GM12865 (cell line): ENCODE measurements around the gene PRRX1.

Experiments
- DNase-seq: peaks from one replicate; pipeline ENCODE4 v3.0.0; 2010; ENCODE audit warnings: low read depth
- H3K4me3 ChIP-seq: 2 replicates; pipeline ENCODE4 v1.5.1; 2011; ENCODE audit warnings: mild to moderate bottlenecking, low read depth, low read length, control low read depth
- TF ChIP-seq, protein P1 (sequence below): IDR thresholded peaks from 2 replicates; pipeline ENCODE4 v1.5.1; 2011; ENCODE audit warnings: low read length, control low read depth, low read depth, inconsistent platforms; ENCODE audit not compliant: insufficient read depth; ENCODE audit errors: missing control alignments

The PRRX1 gene

DNA sequence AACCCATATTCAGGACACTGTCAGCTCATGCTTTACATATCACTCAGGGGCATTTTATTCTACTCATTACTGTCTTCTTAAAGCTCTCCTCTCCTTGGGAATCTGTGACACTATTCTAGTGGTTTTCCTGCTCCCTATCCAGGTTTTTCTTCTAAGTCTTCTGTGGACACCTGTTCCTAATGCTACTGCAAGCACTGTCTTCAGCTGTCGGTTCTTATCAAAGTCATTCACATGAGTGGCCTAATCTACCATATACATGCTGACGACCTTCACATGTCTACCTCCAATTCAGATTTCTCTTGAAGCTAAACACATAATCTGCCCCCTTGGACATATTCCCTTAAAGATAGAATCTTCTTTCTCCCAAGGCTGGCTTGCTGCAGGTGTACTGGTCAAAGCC is 39.8 kb upstream of the PRRX1 start:
- TF ChIP-seq, protein P1, sequence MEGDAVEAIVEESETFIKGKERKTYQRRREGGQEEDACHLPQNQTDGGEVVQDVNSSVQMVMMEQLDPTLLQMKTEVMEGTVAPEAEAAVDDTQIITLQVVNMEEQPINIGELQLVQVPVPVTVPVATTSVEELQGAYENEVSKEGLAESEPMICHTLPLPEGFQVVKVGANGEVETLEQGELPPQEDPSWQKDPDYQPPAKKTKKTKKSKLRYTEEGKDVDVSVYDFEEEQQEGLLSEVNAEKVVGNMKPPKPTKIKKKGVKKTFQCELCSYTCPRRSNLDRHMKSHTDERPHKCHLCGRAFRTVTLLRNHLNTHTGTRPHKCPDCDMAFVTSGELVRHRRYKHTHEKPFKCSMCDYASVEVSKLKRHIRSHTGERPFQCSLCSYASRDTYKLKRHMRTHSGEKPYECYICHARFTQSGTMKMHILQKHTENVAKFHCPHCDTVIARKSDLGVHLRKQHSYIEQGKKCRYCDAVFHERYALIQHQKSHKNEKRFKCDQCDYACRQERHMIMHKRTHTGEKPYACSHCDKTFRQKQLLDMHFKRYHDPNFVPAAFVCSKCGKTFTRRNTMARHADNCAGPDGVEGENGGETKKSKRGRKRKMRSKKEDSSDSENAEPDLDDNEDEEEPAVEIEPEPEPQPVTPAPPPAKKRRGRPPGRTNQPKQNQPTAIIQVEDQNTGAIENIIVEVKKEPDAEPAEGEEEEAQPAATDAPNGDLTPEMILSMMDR = no peak
- H3K4me3 ChIP-seq = no peak overlapping the region
- DNase-seq = no peak

DNA sequence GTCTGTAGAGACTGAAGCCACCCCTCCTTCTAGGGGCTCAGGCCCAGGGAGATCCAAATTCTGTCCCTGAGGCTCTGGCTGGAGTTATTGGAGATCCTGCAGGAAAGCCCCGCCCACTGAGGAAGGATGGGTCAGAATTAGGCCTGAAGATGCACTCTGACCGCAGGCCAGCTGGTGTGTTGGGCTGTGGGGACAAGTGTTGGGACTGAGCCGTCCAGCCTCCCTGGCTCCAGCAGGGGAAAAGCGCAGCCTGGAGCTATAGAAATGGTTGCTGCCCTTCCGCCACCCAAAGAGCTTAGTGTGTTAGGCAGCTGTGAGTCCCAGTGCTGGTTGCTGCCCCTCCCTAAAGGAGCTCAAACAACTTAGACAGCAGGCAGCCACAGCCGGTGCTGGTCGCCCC is 33.0 kb upstream of the PRRX1 start:
- H3K4me3 ChIP-seq = no peak overlapping the region
- TF ChIP-seq, protein P1 = no peak
- no peak for DNase-seq

DNA sequence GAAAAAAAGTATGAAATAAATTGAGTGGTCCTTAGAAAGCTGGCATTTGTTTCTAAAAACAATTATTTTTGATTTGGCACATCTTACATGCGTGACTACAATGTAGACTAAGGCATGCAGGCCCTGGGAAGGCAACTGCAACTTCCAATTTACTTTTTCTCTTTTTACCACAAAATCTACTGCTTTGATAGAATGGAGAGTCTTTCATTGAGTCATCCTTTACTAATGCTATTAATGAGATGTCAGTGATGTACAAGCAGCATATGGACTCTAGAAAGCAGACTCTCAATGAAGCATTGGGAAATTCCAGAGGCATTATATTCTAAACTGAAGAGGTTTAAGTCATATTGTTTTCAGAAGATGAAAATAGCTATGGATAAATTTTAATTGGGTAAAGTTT is 29.6 kb upstream of the PRRX1 start:
- TF ChIP-seq, protein P1 = no peak
- no peak for DNase-seq
- no peak overlapping the region for H3K4me3 ChIP-seq

DNA sequence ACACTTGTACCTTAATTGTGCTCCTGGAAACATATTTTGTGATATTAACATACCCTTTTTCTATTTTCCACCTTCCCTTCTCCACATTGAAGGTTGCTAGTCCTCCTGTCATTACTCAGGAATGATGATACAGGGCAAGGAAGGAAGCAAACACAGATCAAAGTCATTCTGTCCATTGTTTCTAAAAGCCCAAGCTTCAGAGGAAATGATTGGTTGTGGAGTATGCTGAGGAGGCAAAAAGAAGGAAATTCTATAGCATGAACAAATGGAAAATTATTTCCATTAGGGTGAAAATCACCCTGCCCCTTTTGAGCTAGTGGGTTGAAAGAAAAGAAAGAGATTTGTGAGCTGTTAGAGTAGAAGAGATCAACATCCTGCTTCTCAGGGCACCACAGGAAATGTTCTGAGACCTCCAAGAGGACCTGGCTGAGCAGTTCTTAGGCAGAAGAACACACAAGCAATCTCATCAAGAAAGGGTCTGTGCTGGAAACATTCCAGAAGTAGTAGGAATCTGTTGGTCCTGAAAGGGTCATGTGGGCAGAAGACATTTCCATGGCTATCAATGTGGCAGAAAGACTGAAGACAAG is 29.0 kb upstream of the PRRX1 start:
- DNase-seq = no peak
- H3K4me3 ChIP-seq = no peak overlapping the region
- TF ChIP-seq, protein P1 = no peak

DNA sequence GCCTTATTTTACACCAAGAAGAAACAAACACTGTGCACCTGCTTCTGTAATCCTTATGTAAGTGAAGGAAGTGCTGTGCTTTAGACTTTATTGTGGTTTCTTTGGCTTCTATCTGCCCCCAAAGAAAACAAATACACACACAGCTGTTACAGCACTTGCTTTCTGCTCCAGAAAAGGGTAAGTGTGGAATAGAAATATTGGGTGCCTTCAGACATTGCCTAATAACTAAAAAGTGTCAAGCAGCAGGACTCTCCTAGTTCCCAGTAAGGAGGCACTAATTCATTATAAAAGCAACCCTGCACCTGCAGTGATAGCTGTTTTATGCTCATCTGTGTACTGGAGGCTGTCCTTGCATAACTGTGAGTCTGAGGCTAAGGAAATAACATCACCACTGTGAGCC is 23.4 kb upstream of the PRRX1 start:
- TF ChIP-seq, protein P1 = no peak
- DNase-seq = no peak
- no peak overlapping the region for H3K4me3 ChIP-seq

DNA sequence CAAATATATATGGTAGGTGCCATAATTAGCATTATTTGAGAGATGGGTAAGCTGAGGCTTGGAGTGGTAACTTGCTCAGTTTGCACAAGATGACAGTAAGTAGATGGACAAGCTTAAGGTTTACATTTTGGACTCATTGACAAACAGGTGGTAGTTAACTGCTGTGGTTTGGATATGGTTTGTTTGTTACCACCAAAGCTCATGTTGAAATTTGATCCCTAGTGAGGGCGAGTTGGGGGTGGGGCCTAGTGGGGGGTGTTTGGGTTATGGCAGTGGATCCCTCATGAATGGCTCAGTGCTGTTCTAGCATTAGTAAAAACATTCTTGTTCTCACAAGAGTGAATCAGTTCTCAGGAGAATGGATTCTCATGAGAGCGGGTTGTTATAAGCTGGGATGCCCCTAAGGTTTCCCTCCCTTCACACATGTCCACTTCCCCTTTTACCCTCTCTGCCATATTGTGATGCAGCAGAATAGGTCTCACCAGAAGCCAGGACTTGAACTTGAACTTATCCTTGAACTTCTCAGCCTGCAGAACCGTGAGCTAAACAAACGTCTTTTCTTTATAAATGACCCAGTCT is 6.6 kb upstream of the PRRX1 start:
- TF ChIP-seq, protein P1 = no peak
- H3K4me3 ChIP-seq = no peak overlapping the region
- peak; percentile 60 for DNase-seq
